SIG-M5 treated with dmso at 0.1 percent for 504 hours (cell line): ENCODE measurements around the gene CPNE2.
"Not testable (repeated sequence)": the region's sequence is repeated elsewhere in the genome, so short reads cannot be mapped to it uniquely, and the experiment has no call there.

Experiments
- DNase-seq: peaks from one replicate; lab custom pipeline; 2025; ENCODE audit not compliant: unreplicated experiment; lab: John Stamatoyannopoulos, UW

The CPNE2 gene

DNA sequence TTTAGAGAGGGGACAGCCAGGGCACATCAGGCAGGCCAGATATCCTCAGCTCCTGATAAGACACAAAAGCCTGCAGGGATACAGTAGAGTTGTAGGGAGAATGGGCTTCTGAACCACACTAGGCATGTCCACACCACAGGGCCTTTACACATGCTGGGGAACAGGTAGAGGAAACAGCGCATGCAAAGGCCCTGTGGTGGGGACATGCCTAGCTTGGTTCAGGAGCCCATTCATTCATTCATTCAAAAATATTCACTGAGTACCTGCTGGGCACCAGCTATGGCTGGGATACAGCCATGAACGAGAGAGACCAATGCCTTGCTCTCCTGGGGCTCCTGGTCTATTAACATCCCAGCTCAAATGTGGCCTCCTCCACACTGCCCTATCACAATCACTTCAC, 4.4 kb downstream of the CPNE2 start:
- DNase-seq, result no peak

DNA sequence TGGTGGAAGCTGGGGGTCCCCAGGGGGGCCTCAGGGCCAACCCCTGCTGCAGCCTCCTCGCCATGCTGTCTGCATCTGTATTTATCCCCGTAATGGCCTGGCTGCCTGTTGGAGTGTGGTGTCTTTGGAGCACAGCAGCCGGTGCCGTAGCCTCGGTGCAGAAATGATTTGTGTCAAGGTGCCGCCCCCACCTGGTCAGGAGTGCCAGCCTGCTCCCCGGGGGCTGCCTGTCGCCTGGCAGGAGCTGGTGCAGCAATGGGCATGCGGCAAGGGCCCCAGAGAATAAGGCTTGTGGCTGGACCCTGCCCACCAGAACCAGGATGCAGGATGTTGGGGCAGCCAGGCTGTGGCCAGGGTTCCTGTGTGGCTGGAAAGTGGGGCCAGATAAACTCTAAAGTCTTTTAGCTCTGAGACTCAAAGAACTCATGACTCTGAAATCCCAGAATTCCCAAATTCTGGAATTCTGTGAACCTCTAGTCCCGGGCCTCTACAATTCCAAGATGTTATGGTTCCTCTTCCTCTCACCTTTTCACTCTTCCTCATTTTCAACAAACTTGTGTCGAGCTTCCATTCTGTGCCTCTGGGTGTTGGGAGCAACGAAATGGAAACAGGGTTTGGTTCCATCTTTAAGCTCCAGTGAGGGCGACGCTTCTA, 5.9 kb downstream of the CPNE2 start:
- no peak for DNase-seq

DNA sequence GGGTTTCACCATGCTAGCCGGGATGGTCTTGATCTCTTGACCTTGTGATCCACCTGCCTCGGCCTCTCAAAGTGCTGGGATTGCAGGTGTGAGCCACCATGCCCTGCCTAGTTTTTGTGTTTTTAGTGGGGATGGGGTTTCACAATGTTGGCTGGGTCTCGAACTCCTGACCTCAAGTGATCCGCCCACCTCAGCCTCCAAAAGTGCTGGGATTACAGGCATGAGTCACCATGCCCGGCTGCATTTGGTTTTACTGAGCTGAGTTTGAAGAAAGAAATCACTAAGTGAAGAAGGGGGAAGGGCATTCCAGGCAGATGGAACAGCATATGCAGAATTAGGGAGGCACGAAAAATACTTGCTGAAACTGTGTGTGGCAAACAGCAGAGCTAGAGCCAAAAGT, 7.6 kb downstream of the CPNE2 start:
- not testable (repeated sequence) for DNase-seq

DNA sequence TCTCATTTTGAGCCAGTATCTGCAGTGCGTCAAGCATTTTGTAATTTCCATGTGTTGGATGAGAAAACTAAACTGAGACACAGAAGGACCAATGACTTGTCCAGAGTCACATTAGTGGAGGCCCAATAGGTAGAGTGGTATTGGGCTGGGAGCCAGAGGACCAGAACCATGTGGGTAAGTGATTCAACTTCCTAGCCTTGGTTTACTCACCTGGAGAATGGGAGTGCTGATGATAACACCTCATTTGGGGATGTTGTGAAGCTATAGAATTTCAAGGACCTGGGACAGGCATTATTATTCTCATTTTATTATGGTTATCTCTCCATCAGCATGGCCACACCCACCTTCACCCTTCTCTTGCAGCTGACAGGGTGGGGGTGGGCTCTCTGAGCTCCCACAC, 8.1 kb downstream of the CPNE2 start:
- DNase-seq, result no peak

DNA sequence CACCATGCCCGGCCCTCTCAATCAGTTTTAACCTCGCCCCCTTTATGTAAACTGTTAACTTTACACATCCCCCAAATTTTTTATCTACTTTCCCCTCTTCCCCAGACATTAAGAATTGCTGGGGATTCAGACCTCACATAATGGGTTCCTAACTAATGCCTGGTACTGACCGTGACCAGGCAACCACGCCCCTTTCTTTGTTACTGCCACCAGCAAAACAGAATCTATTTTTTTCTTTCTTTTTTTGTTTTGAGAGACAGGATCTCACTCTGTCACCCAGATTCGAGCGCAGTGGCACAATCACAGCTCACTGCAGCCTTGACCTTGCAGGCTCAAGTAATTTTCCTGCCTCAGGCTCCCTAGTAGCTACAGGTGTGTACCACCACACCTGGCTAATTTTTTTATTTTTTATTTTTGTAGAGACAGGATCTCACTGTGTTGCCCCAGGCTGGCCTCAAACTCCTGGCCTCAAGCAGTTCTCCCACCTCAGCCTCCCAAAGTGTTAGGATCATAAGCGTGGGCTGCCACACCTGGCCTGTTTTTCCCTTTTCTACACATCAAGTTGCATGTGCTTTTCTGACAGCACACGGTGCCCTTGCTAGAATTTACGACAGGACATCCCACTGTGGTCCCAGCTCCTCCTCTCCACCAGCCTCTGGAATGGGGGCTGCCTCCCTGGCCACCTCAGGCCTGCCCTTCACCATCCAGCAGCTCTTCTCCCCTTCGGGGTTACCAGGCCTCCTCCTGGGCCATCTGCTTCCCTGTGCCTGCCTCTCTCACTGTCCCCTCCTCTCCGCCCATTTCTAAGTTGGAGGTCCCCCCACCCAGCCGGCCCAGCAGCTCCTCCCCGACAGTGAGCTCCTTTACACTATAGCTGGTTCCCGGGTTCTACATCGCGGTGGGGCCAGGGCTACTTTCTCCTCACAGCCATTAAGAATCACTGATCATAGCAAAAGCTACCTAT, 10.8 kb downstream of the CPNE2 start:
- DNase-seq, result no peak

DNA sequence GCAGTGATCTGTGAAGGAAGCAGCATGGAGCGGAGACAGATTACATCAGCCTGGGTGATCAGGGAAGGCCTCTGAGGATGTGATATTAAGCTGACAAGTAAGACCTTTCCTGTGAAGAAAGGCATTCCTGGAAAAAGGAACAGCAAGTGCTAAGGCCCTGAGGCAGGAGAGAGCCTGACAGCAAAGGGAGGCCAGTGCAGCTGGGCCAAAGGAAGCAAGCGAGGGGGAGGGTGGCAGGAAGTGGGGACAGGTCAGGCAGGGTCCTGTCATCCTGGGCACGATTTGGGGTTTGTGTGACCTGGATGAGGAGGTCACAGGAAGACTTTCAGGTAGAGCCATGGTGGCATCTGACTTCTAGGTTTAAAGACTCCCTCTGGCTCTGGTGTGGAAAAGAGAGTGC, 12.3 kb downstream of the CPNE2 start:
- DNase-seq, result no peak

DNA sequence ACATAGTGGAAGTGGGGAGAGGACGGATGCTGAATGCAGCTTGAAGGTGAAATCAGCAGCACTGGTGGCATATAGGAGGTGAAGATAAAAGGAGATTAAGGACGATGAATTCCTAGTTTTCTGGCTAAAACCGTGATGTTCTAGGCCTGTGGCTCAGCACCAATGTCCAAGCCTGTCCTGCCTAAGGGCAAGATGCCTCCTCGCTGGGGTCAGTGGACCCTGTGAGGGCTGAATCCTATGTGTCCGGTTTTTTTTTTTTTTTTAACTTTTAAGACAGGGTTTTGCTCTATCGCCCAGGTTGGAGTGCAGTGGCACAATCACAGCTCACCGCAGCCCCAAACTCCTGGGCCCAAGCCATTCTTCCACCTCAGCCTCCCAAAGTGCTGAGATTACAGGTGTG, 12.8 kb downstream of the CPNE2 start:
- DNase-seq, result no peak

DNA sequence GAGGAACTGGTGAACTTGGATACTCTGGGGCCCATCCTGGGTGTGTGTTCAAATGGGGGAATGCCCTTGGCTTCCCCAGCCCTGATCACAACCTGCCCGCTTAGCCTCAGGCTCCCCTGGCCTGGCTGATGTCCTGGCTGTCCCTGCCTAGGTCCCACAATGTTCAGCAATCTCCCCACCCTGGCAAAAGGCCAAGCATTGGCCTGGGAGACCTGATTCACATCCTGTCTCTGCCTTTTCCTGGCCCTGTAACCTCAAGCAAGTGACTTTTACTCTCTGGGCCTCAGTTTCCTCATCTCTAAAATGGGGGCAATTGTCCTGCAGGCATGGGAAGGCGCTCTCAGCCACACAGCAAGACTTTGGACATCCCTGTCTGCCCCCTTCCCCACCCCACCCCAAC, 14.4 kb downstream of the CPNE2 start:
- DNase-seq, result no peak

DNA sequence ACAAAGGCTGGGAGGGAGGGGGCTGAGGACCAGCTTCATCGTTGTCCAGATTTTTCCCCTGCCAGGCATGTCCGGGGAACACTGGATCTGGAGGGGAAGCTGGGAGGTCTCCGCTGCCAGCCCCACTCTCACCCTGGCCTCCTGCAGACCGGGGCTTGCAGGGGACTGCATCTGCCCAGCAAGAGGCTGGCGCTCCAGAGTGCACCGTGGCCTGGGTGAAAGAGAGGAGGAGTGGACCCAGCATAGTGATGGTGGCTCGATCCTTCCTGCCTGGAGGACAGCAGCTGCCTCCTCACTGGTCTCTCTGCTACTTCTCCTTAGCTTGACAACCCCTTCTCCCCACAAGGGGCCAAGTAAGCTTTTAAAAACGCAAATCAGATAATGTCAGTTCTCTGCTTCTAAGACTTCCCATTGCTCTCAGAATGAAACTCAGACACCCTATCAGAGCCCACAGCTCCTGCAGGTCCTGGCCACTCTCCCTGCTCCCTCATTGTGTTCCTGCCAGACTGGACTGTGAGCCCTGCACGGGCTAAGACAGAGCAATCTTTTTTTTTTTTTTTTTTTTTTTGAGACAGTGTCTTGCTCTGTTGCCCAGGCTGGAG, 15.0 kb downstream of the CPNE2 start:
- no peak for DNase-seq

DNA sequence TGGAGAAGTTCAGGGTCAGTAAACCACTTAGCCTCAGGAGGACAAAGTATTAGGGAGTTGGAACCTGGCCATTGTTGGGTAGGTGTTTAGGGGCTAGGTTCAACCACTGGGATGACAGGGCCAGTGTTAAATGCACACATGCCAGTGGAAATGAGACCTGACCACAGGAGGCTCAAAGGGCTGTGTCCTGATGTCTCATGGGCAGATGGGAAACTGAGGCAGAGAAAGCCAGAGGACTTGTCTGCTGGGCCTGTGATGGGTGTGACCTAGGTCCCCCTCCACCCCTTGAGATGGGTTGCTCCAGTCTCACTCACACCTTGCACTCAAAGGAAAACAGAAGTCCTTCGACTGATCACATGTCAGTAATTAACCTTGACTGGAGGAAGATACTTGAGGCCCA, 16.0 kb downstream of the CPNE2 start:
- DNase-seq, result no peak

DNA sequence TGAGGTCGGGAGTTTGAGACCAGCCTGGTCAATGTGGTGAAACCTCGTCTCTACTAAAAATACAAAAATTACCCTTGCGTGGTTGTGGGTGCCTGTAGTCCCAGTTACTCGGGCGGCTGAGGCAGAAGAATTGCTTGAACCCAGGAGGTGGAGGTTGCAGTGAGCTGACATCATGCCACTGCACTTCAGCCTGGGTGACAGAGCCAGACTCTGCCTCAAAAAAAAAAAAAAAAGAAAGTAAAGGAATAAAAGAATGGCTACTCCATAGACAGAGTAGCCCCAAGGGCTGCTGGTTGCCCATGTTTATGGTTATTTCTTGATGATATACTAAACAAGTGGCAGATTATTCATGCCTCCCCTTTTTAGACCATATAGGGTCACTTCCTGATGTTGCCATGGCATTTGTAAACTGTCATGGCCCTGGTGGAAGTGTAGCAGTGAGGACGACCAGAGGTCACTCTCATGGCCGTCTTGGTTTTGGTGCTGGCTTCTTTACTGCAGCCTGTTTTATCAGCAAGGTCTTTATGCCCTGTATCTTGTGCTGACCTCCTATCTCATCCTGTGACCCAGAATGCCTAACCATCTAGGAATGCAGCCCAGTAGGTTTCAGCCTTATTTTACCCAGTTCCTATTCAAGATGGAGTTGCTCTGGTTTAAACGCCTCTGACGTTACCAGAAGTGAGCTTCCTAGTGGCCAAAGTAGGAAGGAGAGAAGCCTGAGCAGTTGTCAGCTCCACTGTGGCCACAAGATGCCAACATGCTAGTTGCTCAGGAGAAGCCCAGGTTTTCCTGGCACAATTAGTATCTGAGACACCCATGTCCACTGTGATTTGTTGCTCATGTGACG, 17.1 kb downstream of the CPNE2 start:
- not testable (repeated sequence) for DNase-seq

DNA sequence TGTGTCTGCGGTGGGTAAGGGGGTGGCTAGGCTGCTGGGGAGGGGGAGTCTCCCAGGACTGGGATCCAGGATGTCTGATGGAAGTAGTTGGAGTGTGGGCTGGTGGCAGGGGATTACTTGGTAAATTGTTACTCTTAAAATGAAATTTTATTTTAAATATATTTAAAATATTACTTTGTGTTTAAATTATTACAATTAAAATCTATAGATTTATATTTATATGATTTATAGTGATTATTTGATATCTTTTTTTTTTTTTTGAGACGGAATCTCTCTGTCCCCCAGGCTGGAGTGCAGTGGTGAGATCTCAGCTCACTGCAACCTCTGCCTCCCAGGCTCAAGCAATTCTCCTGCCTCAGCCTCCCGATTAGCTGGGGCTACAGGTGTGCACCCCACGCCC, 18.6 kb downstream of the CPNE2 start:
- no peak for DNase-seq

DNA sequence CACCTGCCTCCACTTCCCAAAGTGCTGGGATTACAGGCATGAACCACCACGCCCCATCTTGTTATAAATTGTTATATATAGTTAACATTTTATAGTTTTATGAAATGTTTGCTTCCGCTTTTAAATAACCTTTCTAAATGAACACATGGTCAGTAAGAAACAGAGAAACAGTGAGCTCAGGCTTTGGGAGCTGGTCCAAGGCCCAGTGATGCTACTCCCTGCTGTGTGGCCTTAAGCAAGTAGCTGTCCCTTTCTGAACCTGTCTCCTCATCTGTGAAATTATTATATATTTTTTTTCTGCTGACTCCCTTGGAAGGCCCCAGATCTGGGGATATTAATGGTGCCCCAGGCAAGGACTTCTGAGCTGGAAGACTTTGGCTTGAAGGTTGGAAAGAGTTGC, 19.0 kb downstream of the CPNE2 start:
- DNase-seq, result no peak

DNA sequence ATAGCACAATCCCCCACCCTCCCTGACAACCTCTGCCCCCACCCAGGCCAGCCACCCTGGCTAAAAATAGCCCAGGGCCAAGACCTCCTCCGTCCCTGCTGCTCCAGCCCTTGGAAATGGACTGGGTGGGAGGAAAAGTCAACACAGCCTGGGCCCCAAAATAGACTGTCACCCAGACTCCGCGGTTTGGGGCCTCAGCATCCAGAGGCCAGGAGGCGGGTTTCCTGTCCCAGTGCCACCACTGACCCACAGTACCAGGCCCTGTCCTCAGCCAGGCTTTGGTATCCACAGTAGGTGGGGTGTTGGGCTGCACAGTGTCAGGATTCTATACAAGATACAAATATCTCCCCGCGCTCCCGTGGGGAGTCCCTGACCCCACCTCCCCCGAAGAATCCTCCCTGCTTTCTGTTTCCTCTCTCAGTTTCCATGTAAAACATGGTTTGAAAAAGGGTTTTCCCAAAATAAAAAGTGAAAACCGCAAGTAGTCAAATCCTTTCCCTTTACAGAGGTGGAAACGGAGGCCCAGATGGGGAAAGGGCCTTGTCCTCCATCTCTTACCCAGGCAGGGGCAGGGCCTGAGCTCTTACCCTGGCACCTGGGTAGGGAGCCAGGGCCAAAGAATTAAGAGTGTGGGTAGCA, 20.1 kb downstream of the CPNE2 start:
- no peak for DNase-seq

DNA sequence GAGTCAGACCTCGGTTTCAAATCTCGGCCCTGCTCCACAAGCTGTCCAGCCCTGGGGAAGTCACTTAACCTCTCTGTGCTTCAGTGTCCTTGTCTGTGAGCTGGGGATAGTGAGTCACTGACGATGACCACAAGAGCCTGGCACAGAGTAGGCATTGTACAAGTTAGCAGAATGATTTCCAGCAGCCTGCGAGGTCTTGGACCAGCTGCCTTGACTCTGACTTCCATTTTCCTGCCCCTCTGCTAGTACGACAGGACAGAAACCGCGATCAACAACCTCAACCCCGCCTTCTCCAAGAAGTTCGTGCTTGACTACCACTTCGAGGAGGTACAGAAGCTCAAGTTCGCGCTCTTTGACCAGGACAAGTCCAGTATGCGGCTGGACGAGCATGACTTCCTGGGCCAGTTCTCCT, 20.7 kb downstream of the CPNE2 start:
- DNase-seq, result no peak

DNA sequence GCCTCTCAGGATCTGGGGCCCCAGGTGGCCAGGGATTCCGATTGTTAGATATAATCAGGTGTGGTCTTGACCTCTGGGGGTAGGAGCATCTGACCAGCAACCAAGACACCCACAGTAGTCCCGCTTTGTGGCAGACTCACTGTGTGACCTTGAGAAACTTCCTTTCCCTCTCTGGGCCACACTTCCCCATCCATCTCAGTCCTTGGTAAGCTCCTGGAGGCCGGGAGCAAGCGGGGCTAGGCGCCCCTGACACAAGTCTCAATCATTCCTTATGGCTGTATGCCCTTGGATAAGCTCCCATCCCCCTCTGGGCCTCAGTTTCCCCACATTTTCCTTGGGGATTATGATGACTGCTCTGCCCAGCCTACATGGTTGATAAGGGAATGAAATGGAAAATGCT, 21.3 kb downstream of the CPNE2 start:
- no peak for DNase-seq

DNA sequence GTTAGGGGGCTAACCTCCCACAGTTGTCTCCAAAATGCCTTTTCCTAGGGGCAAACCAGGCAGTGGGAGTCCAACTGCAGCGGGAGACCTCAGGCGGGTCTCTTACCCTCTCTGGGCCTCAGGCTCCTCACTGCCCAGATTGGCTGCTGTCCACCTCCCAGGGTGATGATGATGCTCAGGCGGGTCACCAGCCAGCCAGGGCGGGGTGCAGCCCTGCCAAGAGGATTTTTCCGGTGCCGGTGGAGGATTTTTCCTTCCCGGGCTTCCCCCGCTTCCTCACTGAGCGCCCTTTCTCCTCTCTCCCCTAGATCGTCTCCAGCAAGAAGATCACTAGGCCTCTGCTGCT, 22.8 kb downstream of the CPNE2 start:
- no peak for DNase-seq

DNA sequence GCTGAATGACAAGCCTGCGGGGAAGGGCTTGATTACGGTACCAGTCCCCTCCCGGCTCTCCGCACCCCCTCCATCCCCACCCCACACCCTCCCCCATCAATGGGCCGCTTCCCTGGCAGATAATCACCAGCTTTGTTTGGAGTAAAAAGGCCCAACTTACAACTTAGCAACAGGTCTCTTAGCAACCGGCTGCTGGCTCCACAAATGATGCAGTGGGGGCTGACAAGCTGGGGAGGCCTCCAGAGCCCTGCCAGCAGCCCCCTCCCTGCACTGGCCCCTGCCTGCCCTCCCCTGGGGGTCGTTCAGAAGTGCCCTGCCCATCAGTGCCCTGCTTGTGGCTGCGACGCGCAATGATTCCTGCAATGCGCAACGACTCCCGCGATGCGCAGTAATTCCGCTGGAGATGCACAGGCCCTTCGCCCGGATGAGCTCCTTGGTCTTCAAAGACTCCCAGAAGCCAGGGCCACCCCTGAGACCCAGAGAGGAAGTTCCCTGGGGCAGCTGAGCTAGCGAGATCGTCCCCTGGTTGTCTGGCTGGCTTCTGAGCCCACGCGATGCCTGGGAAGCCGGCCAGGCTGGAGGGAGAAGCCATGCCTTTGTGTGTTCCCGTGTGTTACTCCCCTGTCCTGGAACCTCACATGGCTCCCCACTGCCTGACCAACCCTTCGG, 23.3 kb downstream of the CPNE2 start:
- no peak for DNase-seq

DNA sequence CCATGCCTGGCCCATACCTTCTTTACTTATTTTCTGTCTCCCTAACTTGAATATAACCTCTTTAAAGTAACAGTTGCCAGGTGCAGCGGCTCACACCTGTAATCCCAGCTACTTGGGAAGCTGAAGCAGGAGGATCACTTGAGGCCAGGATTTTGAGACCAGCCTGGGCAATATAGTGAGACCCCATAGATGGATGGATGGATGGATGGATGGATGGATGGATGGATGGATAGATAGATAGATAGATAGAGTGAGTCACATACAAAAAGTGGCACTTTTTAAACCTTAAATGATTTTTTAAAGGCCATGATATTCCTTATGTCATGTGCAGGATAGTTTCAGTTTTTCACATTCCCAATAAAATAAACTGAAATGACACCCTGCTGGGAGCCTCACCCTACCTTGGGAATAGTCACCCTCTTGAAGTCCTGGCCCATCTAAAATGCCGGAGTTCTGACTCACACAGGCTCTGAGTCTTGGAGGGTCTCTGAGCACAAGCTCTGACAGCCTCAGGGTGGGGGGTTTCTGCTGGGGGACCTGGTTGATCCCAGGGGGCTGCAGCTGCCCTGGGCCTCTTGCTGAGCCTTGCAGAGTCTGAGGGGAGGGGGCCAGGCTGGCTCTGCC, 26.2 kb downstream of the CPNE2 start:
- DNase-seq, result no peak
